ENCODE measurements around the gene HOXC9.
A peak's percentile ranks its signal among the peaks of the same experiment; 100 is the strongest.

HOXC9 gene

GRCh38 chr12:54005531-54005852, 5.5 kb downstream of the HOXC9 start:
- Histone ChIP-seq H3K27me3 (replicated peaks) (peaks cover 92% of the 10 kb centered on the region), H3K36me3 (replicated peaks) (no peaks in the 10 kb centered on the region), H3K4me3 (ENCODE audit: low read depth, low read length) (no peak overlapping the region), H3K27ac (no peak overlapping the region)
- no peak for DNase-seq
- no peak for TF ChIP-seq CTCF (IDR thresholded peaks at IDR 0.05; ENCODE audit: low read depth, low read length, missing control alignments)
- in situ Hi-C loops (cut with HindIII; ENCODE audit: low pct_ligation_motif_present, low sequenced_read_pairs): loop anchor here (25.0 kb wide), 1 partner anchor 207 kb away; no protein-coding TSS in a partner anchor

- Histone ChIP-seq H3K27me3 (replicated peaks) (peaks cover 92% of the 10 kb centered on the region), H3K36me3 (replicated peaks) (no peaks in the 10 kb centered on the region), H3K27ac (no peak overlapping the region), H3K4me3 (ENCODE audit: low read depth, low read length) (no peak overlapping the region)
- peak; percentile 65 for DNase-seq
- in situ Hi-C loops (cut with HindIII; ENCODE audit: low pct_ligation_motif_present, low sequenced_read_pairs): loop anchor here (25.0 kb wide), 1 partner anchor 206 kb away; no protein-coding TSS in a partner anchor
- peak; percentile 84 for TF ChIP-seq CTCF (IDR thresholded peaks at IDR 0.05; ENCODE audit: low read depth, low read length, missing control alignments)
Measured at GRCh38 chr12:54005853-54006558, 6.0 kb downstream of the HOXC9 start.

- Histone ChIP-seq H3K27me3 (replicated peaks) (peaks cover 92% of the 10 kb centered on the region), H3K4me3 (ENCODE audit: low read depth, low read length) (no peak overlapping the region), H3K27ac (no peak overlapping the region), H3K36me3 (replicated peaks) (no peaks in the 10 kb centered on the region)
- DNase-seq: no peak
- in situ Hi-C loops (cut with HindIII; ENCODE audit: low pct_ligation_motif_present, low sequenced_read_pairs): loop anchor here (25.0 kb wide), 1 partner anchor 206 kb away; no protein-coding TSS in a partner anchor
- no peak for TF ChIP-seq CTCF (IDR thresholded peaks at IDR 0.05; ENCODE audit: low read depth, low read length, missing control alignments)
Measured at GRCh38 chr12:54006559-54007220, 6.7 kb downstream of the HOXC9 start.

GRCh38 chr12:54007538-54008259, 7.7 kb downstream of the HOXC9 start:
- TF ChIP-seq CTCF (IDR thresholded peaks at IDR 0.05; ENCODE audit: low read depth, low read length, missing control alignments): no peak
- Histone ChIP-seq H3K36me3 (replicated peaks) (no peaks in the 10 kb centered on the region), H3K4me3 (ENCODE audit: low read depth, low read length) (no peak overlapping the region), H3K27ac (no peak overlapping the region), H3K27me3 (replicated peaks) (peaks cover 87% of the 10 kb centered on the region)
- no peak for DNase-seq
- in situ Hi-C loops (cut with HindIII; ENCODE audit: low pct_ligation_motif_present, low sequenced_read_pairs): loop anchor here (25.0 kb wide), 1 partner anchor 205 kb away; no protein-coding TSS in a partner anchor

GRCh38 chr12:54008260-54008552, 8.2 kb downstream of the HOXC9 start:
- H3K27ac ChIP-seq: no peak overlapping the region
- TF ChIP-seq CTCF (IDR thresholded peaks at IDR 0.05; ENCODE audit: low read depth, low read length, missing control alignments): no peak
- peaks cover 87% of the 10 kb centered on the region for H3K27me3 ChIP-seq (replicated peaks)
- no peak for DNase-seq
- H3K36me3 ChIP-seq (replicated peaks): no peaks in the 10 kb centered on the region
- no peak overlapping the region for H3K4me3 ChIP-seq (ENCODE audit: low read depth, low read length)
- in situ Hi-C loops (cut with HindIII; ENCODE audit: low pct_ligation_motif_present, low sequenced_read_pairs): loop anchor here (25.0 kb wide), 1 partner anchor 204 kb away; no protein-coding TSS in a partner anchor

All from brain microvascular endothelial cell (primary cell).